ENCODE measurements around the gene HNRNPUL1.
"Not testable (repeated sequence)": the region's sequence is repeated elsewhere in the genome, so short reads cannot be mapped to it uniquely, and the experiment has no call there.

HNRNPUL1 gene

GRCh38 chr19:41325947-41326706 lies 62.0 kb downstream of the HNRNPUL1 start:
- DNase-seq (ENCODE audit: low spot score): no peak

- no peak for DNase-seq (ENCODE audit: low spot score)
These were observed 63.0 kb downstream of the HNRNPUL1 start for GRCh38 chr19:41327076-41327575.

GRCh38 chr19:41327576-41328156 lies 63.5 kb downstream of the HNRNPUL1 start:
- no peak for DNase-seq (ENCODE audit: low spot score)

- DNase-seq (ENCODE audit: low spot score): no peak
These were observed 64.1 kb downstream of the HNRNPUL1 start for GRCh38 chr19:41328157-41328841.

- DNase-seq (ENCODE audit: low spot score): no peak
These were observed 64.7 kb downstream of the HNRNPUL1 start for GRCh38 chr19:41328842-41329225.

GRCh38 chr19:41330481-41330880 lies 66.3 kb downstream of the HNRNPUL1 start:
- no peak for DNase-seq (ENCODE audit: low spot score)

GRCh38 chr19:41330946-41331678 lies 66.9 kb downstream of the HNRNPUL1 start:
- DNase-seq (ENCODE audit: low spot score): no peak

GRCh38 chr19:41332000-41332399 lies 67.8 kb downstream of the HNRNPUL1 start:
- DNase-seq (ENCODE audit: low spot score): no peak

- DNase-seq (ENCODE audit: low spot score): no peak
These were observed 68.3 kb downstream of the HNRNPUL1 start for GRCh38 chr19:41332468-41332867.

DNA sequence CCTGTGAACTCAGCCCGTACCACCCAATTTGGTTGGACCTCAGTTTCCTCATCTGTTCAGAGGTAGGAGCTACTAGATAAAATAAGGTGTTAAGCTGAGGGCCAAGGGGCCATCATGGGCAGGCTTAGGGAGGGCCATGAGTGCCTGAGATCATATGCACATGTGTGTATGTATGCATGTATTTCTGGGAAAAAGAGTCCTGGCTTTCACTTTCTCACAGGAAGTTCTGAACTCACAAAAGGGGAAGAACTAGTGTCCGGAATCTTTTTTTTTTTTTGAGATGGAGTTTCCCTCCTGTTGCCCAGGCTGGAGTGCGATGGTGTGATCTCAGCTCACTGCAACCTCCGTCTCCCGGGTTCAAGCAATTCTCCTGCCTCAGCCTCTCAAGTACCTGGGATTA lies 70.6 kb downstream of the HNRNPUL1 start:
- no peak for DNase-seq (ENCODE audit: low spot score)

DNA sequence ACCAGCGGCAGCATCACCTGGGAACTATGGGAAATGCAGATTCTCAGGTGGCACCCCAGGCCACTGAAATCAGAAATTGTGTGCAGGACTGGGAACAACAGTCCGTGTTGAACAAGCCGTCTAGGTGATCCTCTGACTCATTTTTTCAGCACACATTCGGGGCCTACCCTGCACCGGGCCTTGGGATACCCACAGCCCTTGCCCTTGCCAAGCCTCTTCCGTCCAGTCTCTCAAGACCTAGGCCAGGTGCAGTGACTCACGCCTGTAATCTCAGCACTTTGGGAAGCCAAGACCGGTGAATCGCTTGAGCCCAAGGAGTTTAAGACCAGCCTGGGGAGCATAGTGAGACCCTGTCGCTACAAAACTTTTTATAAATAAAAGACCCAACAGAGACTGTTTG lies 71.3 kb downstream of the HNRNPUL1 start:
- no peak for DNase-seq (ENCODE audit: low spot score)

GRCh38 chr19:41339936-41340335 lies 75.8 kb downstream of the HNRNPUL1 start:
- DNase-seq (ENCODE audit: low spot score): no peak

DNA sequence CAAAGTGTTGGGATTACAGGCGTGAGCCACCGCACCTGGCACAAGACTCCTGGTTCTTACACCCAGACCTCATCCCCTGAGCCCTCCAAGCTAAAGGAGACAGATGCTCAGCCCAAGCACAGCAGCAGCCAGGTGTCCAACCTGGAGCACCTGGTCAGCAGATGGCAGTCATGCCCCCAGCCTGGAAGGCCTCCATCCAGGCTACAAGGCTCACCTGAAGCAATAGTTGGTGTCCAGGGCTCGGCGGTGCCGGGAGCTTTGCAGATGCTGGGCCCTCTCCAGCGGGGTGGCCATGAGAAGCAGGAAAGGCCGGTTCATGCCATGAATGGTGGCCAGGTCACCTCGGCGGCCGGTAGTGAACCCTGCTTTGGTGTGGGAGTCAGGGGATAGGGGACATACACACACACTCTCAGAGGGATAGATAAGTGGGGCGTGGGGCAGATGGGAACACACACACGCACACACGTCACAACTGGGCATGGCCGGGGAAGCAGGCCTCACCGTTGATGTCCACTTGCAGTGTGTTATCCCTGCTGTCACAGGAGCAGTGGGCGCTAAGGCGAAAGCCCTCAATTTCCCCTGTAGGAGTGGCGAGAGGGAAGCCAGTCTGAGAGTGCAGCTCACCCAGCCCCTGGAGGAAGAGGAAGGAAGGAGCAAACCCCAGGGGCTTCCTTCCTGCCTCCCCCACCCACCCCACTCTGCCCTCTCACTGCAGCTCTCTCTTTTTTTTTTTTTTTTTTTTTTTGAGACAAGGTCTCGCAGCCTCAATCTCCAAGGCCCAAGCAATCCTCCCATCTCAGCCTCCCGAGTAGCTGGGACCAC lies 77.7 kb downstream of the HNRNPUL1 start:
- no peak for DNase-seq (ENCODE audit: low spot score)

GRCh38 chr19:41344162-41344561 lies 80.0 kb downstream of the HNRNPUL1 start:
- no peak for DNase-seq (ENCODE audit: low spot score)

DNA sequence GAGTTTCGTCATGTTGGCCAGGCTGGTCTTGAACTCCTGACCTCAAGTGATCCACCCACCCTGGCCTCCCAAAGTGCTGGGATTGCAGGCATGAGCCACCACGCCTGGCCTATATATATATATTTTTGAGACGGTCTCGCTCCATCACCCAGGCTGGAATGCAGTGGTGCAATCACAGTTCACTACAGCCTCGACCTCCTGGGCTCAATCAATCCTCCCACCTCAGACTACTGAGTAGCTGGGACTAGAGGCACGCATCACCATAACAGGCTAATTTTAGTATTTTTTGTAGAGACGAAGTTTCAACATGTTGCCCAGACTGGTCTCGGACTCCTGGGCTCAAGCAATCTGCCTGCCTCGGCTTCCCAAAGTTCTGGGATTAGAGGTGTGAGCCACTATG lies 82.7 kb downstream of the HNRNPUL1 start:
- DNase-seq (ENCODE audit: low spot score): not testable (repeated sequence)

GRCh38 chr19:41350735-41351338 lies 86.7 kb downstream of the HNRNPUL1 start:
- DNase-seq (ENCODE audit: low spot score): no peak

- peak; percentile 32 for DNase-seq (ENCODE audit: low spot score)
These were observed 87.4 kb downstream of the HNRNPUL1 start for GRCh38 chr19:41351339-41352245.

DNA sequence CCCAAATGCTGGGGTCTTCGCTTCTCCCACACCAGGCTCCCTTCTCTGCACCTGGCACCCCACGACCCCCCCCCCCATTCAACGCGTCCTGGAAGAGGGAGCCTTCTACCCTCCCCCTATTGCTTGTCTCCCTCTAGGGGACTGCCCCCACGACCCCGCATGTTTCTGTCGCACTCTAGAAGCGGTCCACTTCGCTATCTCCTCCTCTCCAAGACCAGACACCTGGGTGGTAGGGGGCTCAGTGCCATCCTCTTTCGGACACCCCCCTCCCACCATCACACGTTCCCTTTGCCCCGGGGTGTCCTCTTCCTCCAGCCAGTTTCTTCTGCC lies 88.1 kb downstream of the HNRNPUL1 start:
- no peak for DNase-seq (ENCODE audit: low spot score)

DNA sequence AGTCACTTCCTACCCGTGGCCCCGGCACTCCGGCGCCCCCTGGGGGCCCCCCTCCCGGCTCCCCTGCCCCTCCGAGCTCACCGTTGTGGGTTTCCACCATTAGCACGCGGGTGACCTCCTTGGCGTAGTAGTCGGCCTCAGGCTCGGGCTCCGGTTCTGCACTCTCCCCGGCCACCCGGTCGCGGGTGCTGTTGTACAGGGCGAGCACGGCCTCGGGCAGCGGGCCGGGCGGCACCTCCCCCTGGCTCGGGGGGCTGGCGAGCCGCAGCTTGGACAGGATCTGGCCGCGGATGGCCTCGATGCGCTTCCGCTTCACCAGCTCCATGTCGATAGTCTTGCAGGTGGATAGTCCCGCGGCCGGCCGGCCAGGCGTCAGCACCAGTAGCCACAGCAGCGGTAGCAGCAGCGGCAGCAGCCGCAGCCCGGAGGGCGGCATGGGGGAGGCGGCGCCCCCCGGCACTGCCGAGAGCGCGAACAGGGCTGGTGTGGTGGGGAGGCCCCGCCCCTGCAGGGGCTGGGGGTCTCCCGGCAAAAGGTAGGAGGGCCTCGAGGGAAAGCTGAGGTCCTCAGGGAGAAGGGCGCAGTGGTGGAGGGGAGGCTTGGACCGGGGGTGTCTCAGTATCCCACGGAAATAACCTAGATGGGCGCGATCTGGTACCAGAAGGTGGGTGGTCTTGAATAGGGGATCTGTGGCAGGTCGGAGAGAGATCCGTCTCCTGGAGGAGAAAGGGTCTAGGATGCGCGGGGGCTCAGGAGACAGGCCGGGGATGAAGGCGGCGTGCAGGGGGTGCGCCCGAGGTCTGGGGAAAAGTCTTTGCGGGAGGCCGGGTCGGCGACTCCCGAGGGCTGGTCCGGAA lies 88.7 kb downstream of the HNRNPUL1 start:
- no peak for DNase-seq (ENCODE audit: low spot score)
